Measurements from ENCODE around the gene ADARB2. TPM values are rescaled to one million over a fixed set of nuclear protein-coding genes. Genes with fewer than 3 reads are reported as not detected.

ADARB2 gene
- total RNA-seq, 4 donors from 2014 or later, result 1.3 to 5.4 (median 1.8) TPM

DNA sequence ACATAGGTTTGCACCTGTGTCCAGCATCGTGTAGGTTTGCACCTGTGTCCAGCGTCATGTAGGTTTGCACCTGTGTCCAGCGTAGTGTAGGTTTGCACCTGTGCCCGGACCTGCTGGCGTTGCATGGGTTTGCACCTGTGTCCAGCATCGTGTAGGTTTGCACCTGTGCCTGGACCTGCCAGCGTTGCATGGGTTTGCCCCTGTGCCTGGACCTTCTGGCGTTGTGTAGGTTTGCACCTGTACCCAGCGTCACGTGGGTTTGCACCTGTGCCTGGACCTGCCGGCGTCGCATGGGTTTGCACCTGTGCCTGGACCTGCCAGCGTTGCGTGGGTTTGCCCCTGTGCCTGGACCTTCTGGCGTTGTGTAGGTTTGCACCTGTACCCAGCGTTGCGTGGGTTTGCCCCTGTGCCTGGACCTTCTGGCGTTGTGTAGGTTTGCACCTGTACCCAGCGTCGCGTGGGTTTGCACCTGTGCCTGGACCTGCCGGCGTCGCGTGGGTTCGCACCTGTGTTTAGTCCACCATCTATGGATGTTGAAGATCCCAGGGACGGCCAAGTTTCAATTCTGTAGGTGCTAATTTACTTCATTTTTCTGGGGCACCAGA is 523.2 kb downstream of the ADARB2 start:
- no peak for ATAC-seq
- WGBS, 2 donors (ENCODE audit: low coverage in 1 of 2), result 96 to 100% methylated on average over 1 to 5 of the region's 28 CpGs

DNA sequence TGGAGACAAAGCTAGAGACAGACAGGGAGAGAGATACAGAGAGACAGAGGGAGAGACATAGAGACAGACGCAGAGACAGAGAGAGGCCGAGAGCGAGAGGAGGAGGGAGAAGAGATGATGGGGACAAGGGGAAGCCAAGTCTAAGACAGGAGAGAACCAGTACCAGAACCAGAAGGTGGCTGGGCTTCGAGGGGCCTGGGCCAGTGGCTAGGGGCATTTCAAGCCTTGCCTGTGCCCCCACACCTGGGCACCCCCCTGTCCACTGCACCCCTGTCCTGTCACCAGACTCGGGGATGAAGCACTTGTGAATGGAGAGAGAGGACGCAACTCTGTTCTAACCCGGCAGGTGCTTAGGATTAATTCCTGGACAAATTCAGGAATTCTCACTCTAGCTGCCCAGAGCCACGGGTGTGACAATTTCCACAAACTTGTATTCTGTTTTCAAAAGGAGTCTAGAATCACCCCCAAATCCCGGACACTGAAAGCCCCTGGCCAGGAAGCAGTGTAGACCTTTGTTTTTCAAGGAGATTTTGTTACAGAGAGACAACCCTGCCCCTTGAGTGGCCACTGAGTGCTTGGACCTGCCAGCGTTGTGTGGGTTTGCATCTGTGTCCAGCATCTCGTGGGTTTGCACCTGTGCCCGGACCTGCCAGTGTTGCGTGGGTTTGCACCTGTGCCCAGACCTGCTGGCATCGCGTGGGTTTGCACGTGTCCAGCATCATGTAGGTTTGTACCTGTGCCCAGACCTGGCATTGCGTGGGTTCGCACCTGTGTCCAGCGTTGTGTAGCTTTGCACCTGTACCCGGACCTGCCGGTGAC is 523.9 kb downstream of the ADARB2 start:
- H3K36me3 ChIP-seq, result no peaks in the 10 kb centered on the region
- WGBS, 2 donors (ENCODE audit: low coverage in 1 of 2), result 67 to 76% methylated on average over 9 to 10 of the region's 21 CpGs
- no peaks in the 10 kb centered on the region for H3K4me1 ChIP-seq
- ATAC-seq, result no peak
- H3K9me3 ChIP-seq, result no peaks in the 10 kb centered on the region
- peaks cover 7% of the 10 kb centered on the region for H3K27me3 ChIP-seq
- TF ChIP-seq POLR2A (IDR thresholded peaks at IDR 0.05) (no peak), POLR2AphosphoS5 (IDR thresholded peaks at IDR 0.05) (no peak), EP300 (IDR thresholded peaks at IDR 0.05) (no peak)
- TF ChIP-seq, protein P1, sequence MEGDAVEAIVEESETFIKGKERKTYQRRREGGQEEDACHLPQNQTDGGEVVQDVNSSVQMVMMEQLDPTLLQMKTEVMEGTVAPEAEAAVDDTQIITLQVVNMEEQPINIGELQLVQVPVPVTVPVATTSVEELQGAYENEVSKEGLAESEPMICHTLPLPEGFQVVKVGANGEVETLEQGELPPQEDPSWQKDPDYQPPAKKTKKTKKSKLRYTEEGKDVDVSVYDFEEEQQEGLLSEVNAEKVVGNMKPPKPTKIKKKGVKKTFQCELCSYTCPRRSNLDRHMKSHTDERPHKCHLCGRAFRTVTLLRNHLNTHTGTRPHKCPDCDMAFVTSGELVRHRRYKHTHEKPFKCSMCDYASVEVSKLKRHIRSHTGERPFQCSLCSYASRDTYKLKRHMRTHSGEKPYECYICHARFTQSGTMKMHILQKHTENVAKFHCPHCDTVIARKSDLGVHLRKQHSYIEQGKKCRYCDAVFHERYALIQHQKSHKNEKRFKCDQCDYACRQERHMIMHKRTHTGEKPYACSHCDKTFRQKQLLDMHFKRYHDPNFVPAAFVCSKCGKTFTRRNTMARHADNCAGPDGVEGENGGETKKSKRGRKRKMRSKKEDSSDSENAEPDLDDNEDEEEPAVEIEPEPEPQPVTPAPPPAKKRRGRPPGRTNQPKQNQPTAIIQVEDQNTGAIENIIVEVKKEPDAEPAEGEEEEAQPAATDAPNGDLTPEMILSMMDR (IDR thresholded peaks at IDR 0.05), result no peak
- no peak overlapping the region for H3K27ac ChIP-seq
- H3K4me3 ChIP-seq, result no peak overlapping the region

More for the DNA sequence above, 523.2 kb downstream of the ADARB2 start:
- Histone ChIP-seq H3K4me3 (no peak overlapping the region), H3K4me1 (no peaks in the 10 kb centered on the region), H3K9me3 (no peaks in the 10 kb centered on the region), H3K36me3 (no peaks in the 10 kb centered on the region), H3K27me3 (peaks cover 7% of the 10 kb centered on the region), H3K27ac (no peak overlapping the region)
- TF ChIP-seq POLR2AphosphoS5 (IDR thresholded peaks at IDR 0.05) (no peak), POLR2A (IDR thresholded peaks at IDR 0.05) (no peak), EP300 (IDR thresholded peaks at IDR 0.05) (no peak)
- TF ChIP-seq, protein P1 (IDR thresholded peaks at IDR 0.05), result no peak

DNA sequence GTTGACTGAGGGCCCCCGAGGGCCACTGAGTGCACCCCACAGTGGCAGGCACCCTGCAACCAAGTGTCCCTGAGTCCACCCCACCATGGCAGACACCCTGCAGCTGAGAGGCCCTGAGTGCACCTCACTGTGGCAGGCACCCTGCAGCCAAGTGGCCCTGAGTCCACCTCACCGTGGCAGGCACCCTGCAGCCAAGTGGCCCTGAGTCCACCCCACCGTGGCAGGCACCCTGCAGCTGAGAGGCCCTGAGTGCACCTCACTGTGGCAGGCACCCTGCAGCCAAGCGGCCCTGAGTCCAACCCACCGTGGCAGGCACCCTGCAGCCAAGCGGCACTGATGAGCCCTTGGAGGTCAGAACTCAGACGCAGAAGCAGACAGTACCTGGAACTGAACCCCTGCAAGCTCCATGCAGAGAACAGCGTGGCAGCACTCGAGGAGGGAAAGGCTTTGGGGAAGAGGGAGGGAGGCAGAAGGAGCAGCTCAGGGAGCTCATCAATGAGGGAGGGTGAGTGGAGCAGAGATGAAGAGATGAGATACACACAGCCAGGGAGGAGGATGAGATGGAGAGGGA is 524.7 kb downstream of the ADARB2 start:
- TF ChIP-seq EP300 (IDR thresholded peaks at IDR 0.05) (no peak), POLR2AphosphoS5 (IDR thresholded peaks at IDR 0.05) (no peak), POLR2A (IDR thresholded peaks at IDR 0.05) (no peak)
- TF ChIP-seq, protein P1 (IDR thresholded peaks at IDR 0.05), result no peak
- no peaks in the 10 kb centered on the region for H3K9me3 ChIP-seq
- H3K27ac ChIP-seq, result no peak overlapping the region
- no peak for ATAC-seq
- 39 to 47% methylated on average over 3 to 4 of the region's 9 CpGs for WGBS, 2 donors (ENCODE audit: low coverage in 1 of 2)
- H3K36me3 ChIP-seq, result no peaks in the 10 kb centered on the region
- H3K4me3 ChIP-seq, result no peak overlapping the region
- peaks cover 7% of the 10 kb centered on the region for H3K27me3 ChIP-seq
- no peaks in the 10 kb centered on the region for H3K4me1 ChIP-seq

DNA sequence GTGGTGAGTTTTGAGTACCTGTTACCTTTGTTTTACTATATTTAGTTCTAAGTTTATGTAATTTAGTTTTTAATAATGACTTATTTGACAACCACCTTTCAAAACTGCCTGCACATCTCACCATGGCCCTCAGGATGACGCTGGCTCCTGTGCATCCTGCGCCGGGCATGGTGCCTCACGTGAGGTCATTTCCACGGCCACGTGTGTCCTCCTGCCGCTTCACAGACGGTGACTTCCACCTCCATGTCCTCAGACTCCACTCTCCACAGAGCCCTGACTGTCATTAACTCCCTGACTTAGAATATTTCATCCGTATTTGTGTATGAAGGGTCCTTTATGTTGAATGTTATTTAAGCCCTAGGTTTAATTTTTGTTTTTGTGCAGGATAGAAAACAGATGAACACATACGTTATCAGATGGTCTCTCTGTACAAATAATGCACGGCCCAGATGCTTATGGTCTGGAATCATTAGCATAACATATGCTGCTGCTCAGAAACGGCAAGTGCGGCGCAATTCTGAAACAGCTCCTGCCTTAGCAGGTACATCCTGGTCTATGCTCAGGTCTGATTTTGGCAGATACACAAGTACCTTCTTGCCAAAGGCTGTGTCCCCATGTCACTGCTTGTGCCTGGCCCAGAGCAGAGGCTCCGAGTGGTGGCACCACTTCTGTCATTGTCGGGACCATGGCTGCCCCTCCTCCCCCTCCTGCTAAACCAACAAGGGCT is 525.3 kb downstream of the ADARB2 start:
- Histone ChIP-seq H3K4me1 (no peaks in the 10 kb centered on the region), H3K4me3 (no peak overlapping the region), H3K27me3 (peaks cover 7% of the 10 kb centered on the region), H3K36me3 (no peaks in the 10 kb centered on the region), H3K27ac (no peak overlapping the region), H3K9me3 (no peaks in the 10 kb centered on the region)
- TF ChIP-seq, protein P1 (IDR thresholded peaks at IDR 0.05), result no peak
- TF ChIP-seq POLR2AphosphoS5 (IDR thresholded peaks at IDR 0.05) (no peak), POLR2A (IDR thresholded peaks at IDR 0.05) (no peak), EP300 (IDR thresholded peaks at IDR 0.05) (no peak)
- no peak for ATAC-seq
- 71 to 74% methylated on average over 10 to 15 of the region's 16 CpGs for WGBS, 2 donors (ENCODE audit: low coverage in 1 of 2)
